DOHH2 (cell line): Measurements from ENCODE around the gene OR10A5.

Source experiments
- CTCF ChIP-seq: fragments of 200-600 bp; sonication (generic); IDR thresholded peaks from one replicate; pipeline ENCODE4 v1.5.1; 2014; ENCODE audit warnings: antibody characterized with exemption, mild to moderate bottlenecking, low read depth, low read length; ENCODE audit not compliant: poor library complexity, severe bottlenecking
- EZH2phosphoT487 ChIP-seq: fragments of 200-600 bp; sonication (generic); IDR thresholded peaks from 2 replicates; pipeline ENCODE4 v1.6.1; 2017; ENCODE audit warnings: borderline replicate concordance, mild to moderate bottlenecking, antibody characterized with exemption, low read length, moderate library complexity, mixed read lengths

- TF ChIP-seq CTCF, result no peak
- TF ChIP-seq EZH2phosphoT487, result no peak
These were observed 21.2 kb upstream of the OR10A5 start for GRCh38 chr11:6824136-6824823.
